ENCODE results near the gene PLOD1.
"Not testable (repeated sequence)": the region's sequence is repeated elsewhere in the genome, so short reads cannot be mapped to it uniquely, and the experiment has no call there.

Gene PLOD1

GRCh38 chr1:11913291-11913690, 21.2 kb upstream of the PLOD1 start:
- DNase-seq = no peak

- DNase-seq = no peak
Observed at GRCh38 chr1:11914024-11914423, 20.5 kb upstream of the PLOD1 start.

GRCh38 chr1:11918799-11919519, 15.6 kb upstream of the PLOD1 start:
- no peak for DNase-seq

- DNase-seq = no peak
Observed at GRCh38 chr1:11919621-11920020, 14.9 kb upstream of the PLOD1 start.

GRCh38 chr1:11920239-11920903, 14.1 kb upstream of the PLOD1 start:
- DNase-seq = no peak

- DNase-seq = no peak
Observed at GRCh38 chr1:11921022-11921421, 13.5 kb upstream of the PLOD1 start.

- DNase-seq = no peak
Observed at GRCh38 chr1:11923069-11923826, 11.3 kb upstream of the PLOD1 start.

- DNase-seq = no peak
Observed at GRCh38 chr1:11923827-11924113, 10.7 kb upstream of the PLOD1 start.

- no peak for DNase-seq
Observed at GRCh38 chr1:11924334-11925195, 10.0 kb upstream of the PLOD1 start.

GRCh38 chr1:11925196-11925937, 9.2 kb upstream of the PLOD1 start:
- not testable (repeated sequence) for DNase-seq

- DNase-seq = no peak
Observed at GRCh38 chr1:11925938-11926292, 8.6 kb upstream of the PLOD1 start.

- no peak for DNase-seq
Observed at GRCh38 chr1:11927866-11928592, 6.5 kb upstream of the PLOD1 start.

- DNase-seq = no peak
Observed at GRCh38 chr1:11929849-11930248, 4.7 kb upstream of the PLOD1 start.

GRCh38 chr1:11930571-11931445, 3.7 kb upstream of the PLOD1 start:
- no peak for DNase-seq

- no peak for DNase-seq
Observed at GRCh38 chr1:11931845-11932244, 2.7 kb upstream of the PLOD1 start.

- DNase-seq = no peak
Observed at GRCh38 chr1:11935057-11935412, 518 bp downstream of the PLOD1 start.

GRCh38 chr1:11935733-11936132, 1.2 kb downstream of the PLOD1 start:
- DNase-seq = not testable (repeated sequence)

- DNase-seq = no peak
Observed at GRCh38 chr1:11938722-11939526, 4.4 kb downstream of the PLOD1 start.

GRCh38 chr1:11939794-11940193, 5.3 kb downstream of the PLOD1 start:
- DNase-seq = not testable (repeated sequence)

Data from activated naive CD4-positive, alpha-beta T cell (primary cell).